ENCODE results near the gene CRYBG1. TPM values are rescaled to one million over a fixed set of nuclear protein-coding genes. Genes with fewer than 3 reads are reported as not detected.

CRYBG1 gene
- polyA plus RNA-seq, 1 donor from 2014 or later = 0.73 TPM

DNA sequence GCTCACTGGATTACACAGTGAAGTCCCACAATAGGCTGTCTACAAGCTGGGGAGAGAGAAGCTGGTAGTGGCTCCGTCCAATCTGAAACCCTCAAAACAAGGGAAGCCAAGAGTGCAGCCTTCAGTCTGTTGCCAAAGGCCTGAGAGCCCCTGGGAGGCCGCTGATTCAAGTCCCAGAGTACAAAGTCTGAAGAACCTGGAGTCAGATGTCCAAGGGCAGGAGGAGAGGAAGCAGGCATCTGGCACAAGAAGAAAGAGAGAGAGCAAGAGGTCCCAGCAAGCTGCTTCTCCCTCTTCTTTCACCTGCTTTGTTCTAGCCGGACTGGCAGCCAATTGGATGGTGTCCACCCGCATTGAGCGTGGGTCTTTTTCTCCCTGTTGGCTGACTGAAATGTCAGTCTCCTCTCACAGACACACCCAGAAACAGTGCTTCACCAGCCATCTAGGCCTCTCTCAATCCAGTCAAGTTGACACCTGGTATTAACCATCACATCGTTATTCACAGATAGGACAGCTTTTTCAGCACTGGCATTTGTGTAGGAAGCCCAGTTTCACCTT lies 51.2 kb downstream of the CRYBG1 start:
- H4K20me1 ChIP-seq (ENCODE audit: insufficient read depth) = no peaks in the 10 kb centered on the region
- H3K79me2 ChIP-seq (replicated peaks; ENCODE audit: insufficient read depth, low read length) = no peaks in the 10 kb centered on the region
- no peaks in the 10 kb centered on the region for H3K27me3 ChIP-seq (ENCODE audit: insufficient read depth, low read depth, low read length)
- H3K27ac ChIP-seq (ENCODE audit: low read length) = no peak overlapping the region
- no peaks in the 10 kb centered on the region for H3F3A ChIP-seq (ENCODE audit: insufficient read depth, low read length, poor library complexity, severe bottlenecking)
- H2AFZ ChIP-seq (ENCODE audit: low read depth, low read length) = no peak overlapping the region
- H3K9me2 ChIP-seq (ENCODE audit: insufficient read depth, low read length) = no peaks in the 10 kb centered on the region
- H3K4me2 ChIP-seq (ENCODE audit: low read length) = no peak overlapping the region
- no peak for TF ChIP-seq SMC3 (conservative IDR thresholded peaks at IDR 0.05; ENCODE audit: poor library complexity)
- no peak for TF ChIP-seq POLR2AphosphoS5 (IDR thresholded peaks at IDR 0.05)
- TF ChIP-seq, protein P1, sequence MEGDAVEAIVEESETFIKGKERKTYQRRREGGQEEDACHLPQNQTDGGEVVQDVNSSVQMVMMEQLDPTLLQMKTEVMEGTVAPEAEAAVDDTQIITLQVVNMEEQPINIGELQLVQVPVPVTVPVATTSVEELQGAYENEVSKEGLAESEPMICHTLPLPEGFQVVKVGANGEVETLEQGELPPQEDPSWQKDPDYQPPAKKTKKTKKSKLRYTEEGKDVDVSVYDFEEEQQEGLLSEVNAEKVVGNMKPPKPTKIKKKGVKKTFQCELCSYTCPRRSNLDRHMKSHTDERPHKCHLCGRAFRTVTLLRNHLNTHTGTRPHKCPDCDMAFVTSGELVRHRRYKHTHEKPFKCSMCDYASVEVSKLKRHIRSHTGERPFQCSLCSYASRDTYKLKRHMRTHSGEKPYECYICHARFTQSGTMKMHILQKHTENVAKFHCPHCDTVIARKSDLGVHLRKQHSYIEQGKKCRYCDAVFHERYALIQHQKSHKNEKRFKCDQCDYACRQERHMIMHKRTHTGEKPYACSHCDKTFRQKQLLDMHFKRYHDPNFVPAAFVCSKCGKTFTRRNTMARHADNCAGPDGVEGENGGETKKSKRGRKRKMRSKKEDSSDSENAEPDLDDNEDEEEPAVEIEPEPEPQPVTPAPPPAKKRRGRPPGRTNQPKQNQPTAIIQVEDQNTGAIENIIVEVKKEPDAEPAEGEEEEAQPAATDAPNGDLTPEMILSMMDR (IDR thresholded peaks at IDR 0.05; ENCODE audit: poor library complexity, severe bottlenecking) = no peak
- TF ChIP-seq, protein P2, sequence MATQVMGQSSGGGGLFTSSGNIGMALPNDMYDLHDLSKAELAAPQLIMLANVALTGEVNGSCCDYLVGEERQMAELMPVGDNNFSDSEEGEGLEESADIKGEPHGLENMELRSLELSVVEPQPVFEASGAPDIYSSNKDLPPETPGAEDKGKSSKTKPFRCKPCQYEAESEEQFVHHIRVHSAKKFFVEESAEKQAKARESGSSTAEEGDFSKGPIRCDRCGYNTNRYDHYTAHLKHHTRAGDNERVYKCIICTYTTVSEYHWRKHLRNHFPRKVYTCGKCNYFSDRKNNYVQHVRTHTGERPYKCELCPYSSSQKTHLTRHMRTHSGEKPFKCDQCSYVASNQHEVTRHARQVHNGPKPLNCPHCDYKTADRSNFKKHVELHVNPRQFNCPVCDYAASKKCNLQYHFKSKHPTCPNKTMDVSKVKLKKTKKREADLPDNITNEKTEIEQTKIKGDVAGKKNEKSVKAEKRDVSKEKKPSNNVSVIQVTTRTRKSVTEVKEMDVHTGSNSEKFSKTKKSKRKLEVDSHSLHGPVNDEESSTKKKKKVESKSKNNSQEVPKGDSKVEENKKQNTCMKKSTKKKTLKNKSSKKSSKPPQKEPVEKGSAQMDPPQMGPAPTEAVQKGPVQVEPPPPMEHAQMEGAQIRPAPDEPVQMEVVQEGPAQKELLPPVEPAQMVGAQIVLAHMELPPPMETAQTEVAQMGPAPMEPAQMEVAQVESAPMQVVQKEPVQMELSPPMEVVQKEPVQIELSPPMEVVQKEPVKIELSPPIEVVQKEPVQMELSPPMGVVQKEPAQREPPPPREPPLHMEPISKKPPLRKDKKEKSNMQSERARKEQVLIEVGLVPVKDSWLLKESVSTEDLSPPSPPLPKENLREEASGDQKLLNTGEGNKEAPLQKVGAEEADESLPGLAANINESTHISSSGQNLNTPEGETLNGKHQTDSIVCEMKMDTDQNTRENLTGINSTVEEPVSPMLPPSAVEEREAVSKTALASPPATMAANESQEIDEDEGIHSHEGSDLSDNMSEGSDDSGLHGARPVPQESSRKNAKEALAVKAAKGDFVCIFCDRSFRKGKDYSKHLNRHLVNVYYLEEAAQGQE (IDR thresholded peaks at IDR 0.05; ENCODE audit: borderline replicate concordance) = no peak
- no peak for TF ChIP-seq MXI1 (conservative IDR thresholded peaks at IDR 0.05; ENCODE audit: poor library complexity, severe bottlenecking)
- no peak for TF ChIP-seq EP300 (conservative IDR thresholded peaks at IDR 0.05; ENCODE audit: poor library complexity, severe bottlenecking)
- no peak for TF ChIP-seq RAD21 (conservative IDR thresholded peaks at IDR 0.05)
- TF ChIP-seq EZH2 (IDR thresholded peaks at IDR 0.05; ENCODE audit: borderline replicate concordance, insufficient read depth, low read length, poor library complexity, severe bottlenecking) = no peak
- no peak for TF ChIP-seq TAF1 (IDR thresholded peaks at IDR 0.05; ENCODE audit: low read depth)
- no peaks in the 10 kb centered on the region for H3K9me3 ChIP-seq (ENCODE audit: low read length)
- H3K36me3 ChIP-seq (ENCODE audit: insufficient read depth, low read length) = no peaks in the 10 kb centered on the region
- H3K9ac ChIP-seq (ENCODE audit: low read length) = no peak overlapping the region
- H3K4me3 ChIP-seq (ENCODE audit: low read length) = no peak overlapping the region

DNA sequence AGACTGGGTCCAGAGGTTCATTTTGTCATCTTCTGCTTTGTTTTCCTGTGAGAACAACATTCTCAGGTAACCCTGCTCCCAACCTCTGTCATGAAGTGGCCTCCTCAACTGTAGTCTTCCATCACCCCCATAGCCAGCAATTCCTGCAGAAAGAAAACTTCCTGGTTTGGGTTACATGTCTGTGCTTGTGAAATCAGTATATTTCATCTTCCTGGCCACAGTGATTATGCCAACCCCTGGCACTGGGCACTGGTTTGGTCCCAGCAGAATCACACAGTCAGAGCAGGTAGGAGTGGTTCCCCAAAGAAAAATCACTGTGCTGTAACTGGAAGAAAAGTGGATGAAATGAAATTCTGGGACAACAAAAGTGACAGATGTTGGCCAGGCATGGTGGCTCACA lies 52.5 kb downstream of the CRYBG1 start:
- Histone ChIP-seq H3K9ac (ENCODE audit: low read length) (no peak overlapping the region), H3F3A (ENCODE audit: insufficient read depth, low read length, poor library complexity, severe bottlenecking) (no peaks in the 10 kb centered on the region), H3K4me2 (ENCODE audit: low read length) (no peak overlapping the region), H3K9me2 (ENCODE audit: insufficient read depth, low read length) (no peaks in the 10 kb centered on the region), H3K4me3 (ENCODE audit: low read length) (no peak overlapping the region), H4K20me1 (ENCODE audit: insufficient read depth) (no peaks in the 10 kb centered on the region), H3K27ac (ENCODE audit: low read length) (no peak overlapping the region), H3K79me2 (replicated peaks; ENCODE audit: insufficient read depth, low read length) (no peaks in the 10 kb centered on the region), H2AFZ (ENCODE audit: low read depth, low read length) (no peak overlapping the region), H3K27me3 (ENCODE audit: insufficient read depth, low read depth, low read length) (no peaks in the 10 kb centered on the region), H3K9me3 (ENCODE audit: low read length) (no peaks in the 10 kb centered on the region), H3K36me3 (ENCODE audit: insufficient read depth, low read length) (no peaks in the 10 kb centered on the region)
- TF ChIP-seq, protein P2 (IDR thresholded peaks at IDR 0.05; ENCODE audit: borderline replicate concordance) = no peak
- TF ChIP-seq EZH2 (IDR thresholded peaks at IDR 0.05; ENCODE audit: borderline replicate concordance, insufficient read depth, low read length, poor library complexity, severe bottlenecking) (no peak), SMC3 (conservative IDR thresholded peaks at IDR 0.05; ENCODE audit: poor library complexity) (no peak), POLR2AphosphoS5 (IDR thresholded peaks at IDR 0.05) (no peak), TAF1 (IDR thresholded peaks at IDR 0.05; ENCODE audit: low read depth) (no peak), EP300 (conservative IDR thresholded peaks at IDR 0.05; ENCODE audit: poor library complexity, severe bottlenecking) (no peak), RAD21 (conservative IDR thresholded peaks at IDR 0.05) (no peak), MXI1 (conservative IDR thresholded peaks at IDR 0.05; ENCODE audit: poor library complexity, severe bottlenecking) (no peak)
- TF ChIP-seq, protein P1 (IDR thresholded peaks at IDR 0.05; ENCODE audit: poor library complexity, severe bottlenecking) = no peak
